ENCODE data around the gene ZSCAN16. TPM values are rescaled to one million over a fixed set of nuclear protein-coding genes. Genes with fewer than 3 reads are reported as not detected.
A peak's percentile ranks its signal among the peaks of the same experiment; 100 is the strongest.

Gene ZSCAN16
- total and polyA plus RNA-seq, 9 of the 15 experiments (the other 6 are each of a cell fraction or from before 2014, with no cell fraction given), result 0.08 TPM; not detected in 8

GRCh38 chr6:28115799-28116198 lies 8.6 kb upstream of the ZSCAN16 start:
- in situ Hi-C loops (cut with MboI) (no loop called here), intact Hi-C loops (cut with micrococcal nuclease) (no loop called here)
- ATAC-seq, result no peak
- TF ChIP-seq ZNF75A (CRISPR knock-in tag; IDR thresholded peaks at IDR 0.05) (peak; percentile 96), RCOR1 (IDR thresholded peaks at IDR 0.05; ENCODE audit: borderline replicate concordance in 1 of 2, low read depth in 2 of 2, low read length in 2 of 2) (no peak), TRIM28 (IDR thresholded peaks at IDR 0.05) (peak; percentile 72; the same call in 1 of the 2 replicates)
- TF ChIP-seq, protein P1, sequence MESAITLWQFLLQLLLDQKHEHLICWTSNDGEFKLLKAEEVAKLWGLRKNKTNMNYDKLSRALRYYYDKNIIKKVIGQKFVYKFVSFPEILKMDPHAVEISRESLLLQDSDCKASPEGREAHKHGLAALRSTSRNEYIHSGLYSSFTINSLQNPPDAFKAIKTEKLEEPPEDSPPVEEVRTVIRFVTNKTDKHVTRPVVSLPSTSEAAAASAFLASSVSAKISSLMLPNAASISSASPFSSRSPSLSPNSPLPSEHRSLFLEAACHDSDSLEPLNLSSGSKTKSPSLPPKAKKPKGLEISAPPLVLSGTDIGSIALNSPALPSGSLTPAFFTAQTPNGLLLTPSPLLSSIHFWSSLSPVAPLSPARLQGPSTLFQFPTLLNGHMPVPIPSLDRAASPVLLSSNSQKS (CRISPR knock-in tag; IDR thresholded peaks at IDR 0.05), result no peak
- no peak overlapping the region for H2AFZ ChIP-seq (ENCODE audit: low read depth, low read length)
- peaks cover 61% of the 10 kb centered on the region for H3K36me3 ChIP-seq (ENCODE audit: control insufficient read depth, insufficient read depth, low read length)
- WGBS (ENCODE audit: insufficient coverage, low coverage, missing lambda C conversion rate), result 49% methylated on average over 2 of the region's 2 CpGs
- H3K27ac ChIP-seq (ENCODE audit: extremely low read depth, low read depth, low read length), result no peak overlapping the region
- no TSS peak for BruUV-seq (replicated peaks)
- FAIRE-seq, result no peak
- no peak for DNase-seq (ENCODE audit: extremely low read depth in 1 of 4, low spot score in 3 of 4)
- ChIA-PET POLR2A (interaction anchor here (0.6 to 3.0 kb wide), 6 partner anchors 11 to 238 kb away, joined by 3 to 17 read pairs (median 4); a partner anchor contains a TSS), CTCF (ENCODE audit: low intra/inter-chr PET ratio) (no interaction called here)
- H3K79me2 ChIP-seq (ENCODE audit: control insufficient read depth, insufficient read depth, low read length), result no peaks in the 10 kb centered on the region
- H3K9me3 ChIP-seq (replicated peaks; ENCODE audit: control insufficient read depth, insufficient read depth, low read depth, low read length), result no peaks in the 10 kb centered on the region
- H3K4me1 ChIP-seq (replicated peaks in 1 of 2; ENCODE audit: control insufficient read depth in 2 of 2, insufficient read depth in 2 of 2, low read length in 2 of 2), result no peaks in the 10 kb centered on the region
- H3K27me3 ChIP-seq (ENCODE audit: control insufficient read depth in 2 of 2, insufficient read depth in 2 of 2, low read length in 2 of 2), result no peaks in the 10 kb centered on the region
- H3K4me3 ChIP-seq, result no peak overlapping the region
- no peaks in the 10 kb centered on the region for H3K9me1 ChIP-seq (ENCODE audit: control insufficient read depth, insufficient read depth, low read length)
- no peak overlapping the region for H3K9ac ChIP-seq (ENCODE audit: insufficient read depth in 1 of 2, low read depth in 2 of 2, low read length in 2 of 2)
- no peak overlapping the region for H3K4me2 ChIP-seq (ENCODE audit: insufficient read depth, low read length)
- H4K20me1 ChIP-seq (replicated peaks; ENCODE audit: control insufficient read depth, insufficient read depth, low read length), result no peaks in the 10 kb centered on the region
